Psoas muscle (tissue), 8 donors: ENCODE data around the gene CD247. TPM values are rescaled to one million over a fixed set of nuclear protein-coding genes. Genes with fewer than 3 reads are reported as not detected.

ENCODE experiments used
- ATAC-seq, 4 donors: fragments of 200-7000 bp; cut with Tn5 transposase; one replicate each; pipeline ENCODE4 v1.9.1; 2020; ENCODE audit warnings: moderate library complexity in 3 of 4, mild to moderate bottlenecking in 2 of 4
- DNase-seq, 2 donors: peaks; one replicate each; pipeline ENCODE4 v3.0.0-alpha.2; 2020
- H3K27ac ChIP-seq: fragments of 200-600 bp; one replicate; pipeline ENCODE4 v1.8.0; 2022
- H3K27me3 ChIP-seq, 3 donors: fragments of 200-600 bp in 1 of 3; one replicate each; pipeline versions ENCODE4 v1.6.1 to v1.8.0; 2013 to 2022; ENCODE audit warnings: low read length in 2 of 3, mild to moderate bottlenecking in 2 of 3, moderate library complexity in 1 of 3; ENCODE audit not compliant: insufficient read depth in 3 of 3
- H3K36me3 ChIP-seq, 2 donors: fragments of 200-600 bp in 1 of 2; one replicate each; pipeline versions ENCODE4 v1.6.1 to v1.8.0; 2013 to 2022; ENCODE audit warnings: low read depth in 1 of 2, mild to moderate bottlenecking in 1 of 2, moderate library complexity in 1 of 2; ENCODE audit not compliant: insufficient read depth in 1 of 2
- H3K4me1 ChIP-seq: fragments of 200-600 bp; one replicate; pipeline ENCODE4 v1.8.0; 2022
- H3K4me3 ChIP-seq: fragments of 200-600 bp; one replicate; pipeline ENCODE4 v1.8.0; 2022; ENCODE audit warnings: mild to moderate bottlenecking
- H3K9me3 ChIP-seq: fragments of 200-600 bp; one replicate; pipeline ENCODE4 v1.8.0; 2022
- WGBS, 3 donors: extraction: QIAGEN DNeasy Blood & Tissue Kit; methylation state at CpG; one replicate each; pipeline versions ENCODE4 v1.1.6 to v1.1.7; 2013; 5-methylcytosine and 5-hydroxymethylcytosine counted together
- intact Hi-C, 2 donors: fragments of 100-400 bp; cut with DNase I; formaldehyde crosslinking; loops; one replicate each; pipeline versions ENCODE4 v1.11.0 to v1.14.2; 2022
- polyA plus RNA-seq, 3 donors: library from polyadenylated mRNA; stranded (reverse); fragments of 200-250 nt; gene quantifications; one replicate each; pipeline ENCODE4 v1.2.3, GENCODE V29; 2013
- total RNA-seq, 4 donors: library from RNA; stranded (reverse); fragmentation: NEBNext Ultra II Directional in 2 of 4; extraction: Animal tissue kit (Norgen Biotek cat#: 25700) in 2 of 4; gene quantifications; one replicate each; pipeline versions ENCODE4 v1.2.1 to v1.2.4, GENCODE V29; 2021 to 2023
- TF ChIP-seq, protein P1 (sequence below): fragments of 200-600 bp; IDR thresholded peaks from one replicate; pipeline ENCODE4 v1.8.0; 2022; ENCODE audit warnings: antibody characterized with exemption
- donor health status: healthy with polysubstance abuse.
- donor health status: DM: no; HTN: no; CAD: no; lungs with moderate emphysema.
- donor health status: Bipolar disorder and iron deficiency.
- donor health status: healthy.
- donor health status: DM: yes; HTN: yes; CAD: no.
- donor health status: DM: no; HTN: no; CAD: no.
- donor health status: DM: no; HTN: no; CAD: no.
- donor health status: DM: yes; HTN: yes; CAD: no.

CD247 gene
- total and polyA plus RNA-seq, 7 donors = 0.18 to 1.9 (median 0.65) TPM

DNA sequence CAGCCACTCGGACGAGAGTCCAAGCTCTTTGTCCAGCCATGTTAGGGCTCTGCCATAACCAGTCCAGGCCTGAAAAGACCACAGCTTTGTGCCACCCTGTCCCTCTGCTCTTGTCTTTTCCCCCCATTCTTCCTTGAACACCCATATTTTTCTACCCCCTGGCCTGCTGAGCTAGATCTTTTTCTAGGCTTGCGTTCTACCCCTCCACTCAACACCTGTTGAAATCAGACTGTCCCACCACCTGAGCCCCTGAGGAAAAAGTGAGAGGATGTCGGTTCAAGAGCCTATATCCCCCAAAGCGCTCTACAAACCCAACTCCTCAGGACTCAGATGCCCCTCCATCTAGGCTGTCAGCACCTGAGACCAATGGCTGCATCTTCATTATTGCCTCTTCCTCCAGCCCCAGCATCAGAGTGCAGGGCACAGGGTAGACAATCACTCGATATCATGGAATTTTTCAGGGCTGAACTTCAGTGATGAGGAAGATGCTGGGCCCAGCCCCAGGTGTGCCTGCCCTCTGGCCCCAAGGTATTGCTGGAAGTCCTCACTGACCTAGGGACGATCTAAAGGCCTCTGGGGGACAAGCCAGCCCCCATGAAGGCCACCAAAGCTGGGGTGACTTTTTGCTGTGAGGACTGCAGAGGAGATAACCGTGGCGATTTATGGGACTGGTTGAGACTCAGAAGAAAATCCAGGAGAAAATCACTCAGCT is 75.3 kb downstream of the CD247 start:
- no peaks in the 10 kb centered on the region for H3K36me3 ChIP-seq
- TF ChIP-seq, protein P1, sequence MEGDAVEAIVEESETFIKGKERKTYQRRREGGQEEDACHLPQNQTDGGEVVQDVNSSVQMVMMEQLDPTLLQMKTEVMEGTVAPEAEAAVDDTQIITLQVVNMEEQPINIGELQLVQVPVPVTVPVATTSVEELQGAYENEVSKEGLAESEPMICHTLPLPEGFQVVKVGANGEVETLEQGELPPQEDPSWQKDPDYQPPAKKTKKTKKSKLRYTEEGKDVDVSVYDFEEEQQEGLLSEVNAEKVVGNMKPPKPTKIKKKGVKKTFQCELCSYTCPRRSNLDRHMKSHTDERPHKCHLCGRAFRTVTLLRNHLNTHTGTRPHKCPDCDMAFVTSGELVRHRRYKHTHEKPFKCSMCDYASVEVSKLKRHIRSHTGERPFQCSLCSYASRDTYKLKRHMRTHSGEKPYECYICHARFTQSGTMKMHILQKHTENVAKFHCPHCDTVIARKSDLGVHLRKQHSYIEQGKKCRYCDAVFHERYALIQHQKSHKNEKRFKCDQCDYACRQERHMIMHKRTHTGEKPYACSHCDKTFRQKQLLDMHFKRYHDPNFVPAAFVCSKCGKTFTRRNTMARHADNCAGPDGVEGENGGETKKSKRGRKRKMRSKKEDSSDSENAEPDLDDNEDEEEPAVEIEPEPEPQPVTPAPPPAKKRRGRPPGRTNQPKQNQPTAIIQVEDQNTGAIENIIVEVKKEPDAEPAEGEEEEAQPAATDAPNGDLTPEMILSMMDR = no peak
- DNase-seq (no peak), ATAC-seq (no peak)
- 86 to 88% (median 87%) methylated on average over 9 of the region's 9 CpGs for WGBS, 3 donors
- no peak overlapping the region for H3K4me3 ChIP-seq
- H3K4me1 ChIP-seq = peaks cover 6% of the 10 kb centered on the region
- H3K9me3 ChIP-seq = no peaks in the 10 kb centered on the region
- no peak overlapping the region for H3K27ac ChIP-seq
- H3K27me3 ChIP-seq = peaks cover 0 to 6% (median 3%) of the 10 kb centered on the region in 3 donors
- intact Hi-C loops = loop anchor here (1.0 to 5.0 kb wide), 4 partner anchors 41 to 376 kb away; no protein-coding TSS in a partner anchor

DNA sequence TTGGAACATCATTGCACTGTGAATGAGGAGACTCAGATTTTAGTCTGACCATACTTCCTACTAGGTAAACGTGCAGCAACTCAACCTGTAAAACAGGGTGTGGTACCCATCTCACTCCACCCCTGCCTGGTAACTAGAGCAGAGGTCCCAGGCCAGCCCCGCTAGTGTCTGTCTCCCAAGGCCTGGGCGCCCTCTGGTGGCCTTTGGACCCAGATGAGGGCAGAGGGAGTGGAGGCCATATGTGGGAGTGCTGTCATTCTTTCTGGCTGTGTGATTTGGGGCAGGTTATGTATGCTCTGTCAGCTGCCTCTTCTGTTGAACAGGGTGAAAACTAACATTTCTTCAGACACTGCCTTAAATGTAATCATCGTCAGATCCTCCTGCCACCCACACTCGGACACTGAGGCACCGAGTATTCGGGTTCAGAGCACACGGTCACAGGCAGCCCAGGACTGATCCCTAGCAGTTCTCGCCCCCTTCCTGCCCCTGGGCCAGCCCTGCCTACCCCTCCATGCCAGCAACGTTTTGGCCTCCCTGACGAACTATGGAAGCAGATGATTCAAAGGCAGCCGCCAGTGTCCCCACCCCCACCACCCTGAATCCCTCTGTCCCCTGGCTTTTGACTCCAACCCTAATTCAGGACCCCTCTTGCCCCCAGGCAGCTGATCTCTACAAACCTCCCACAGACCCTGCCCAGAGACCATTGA is 76.0 kb downstream of the CD247 start:
- DNase-seq (peak; percentile 85 to 91), ATAC-seq (peak; percentile 96 to 98 (median 97))
- H3K27me3 ChIP-seq = peaks cover 0 to 6% (median 3%) of the 10 kb centered on the region in 3 donors
- peaks cover 6% of the 10 kb centered on the region for H3K4me1 ChIP-seq
- no peak overlapping the region for H3K27ac ChIP-seq
- no peaks in the 10 kb centered on the region for H3K9me3 ChIP-seq
- H3K4me3 ChIP-seq = no peak overlapping the region
- intact Hi-C loops = loop anchor here (1.0 to 5.0 kb wide), 4 partner anchors 40 to 375 kb away; no protein-coding TSS in a partner anchor
- TF ChIP-seq, protein P1 = peak; percentile 88
- no peaks in the 10 kb centered on the region for H3K36me3 ChIP-seq
- 48 to 53% (median 51%) methylated on average over 12 of the region's 12 CpGs for WGBS, 3 donors

DNA sequence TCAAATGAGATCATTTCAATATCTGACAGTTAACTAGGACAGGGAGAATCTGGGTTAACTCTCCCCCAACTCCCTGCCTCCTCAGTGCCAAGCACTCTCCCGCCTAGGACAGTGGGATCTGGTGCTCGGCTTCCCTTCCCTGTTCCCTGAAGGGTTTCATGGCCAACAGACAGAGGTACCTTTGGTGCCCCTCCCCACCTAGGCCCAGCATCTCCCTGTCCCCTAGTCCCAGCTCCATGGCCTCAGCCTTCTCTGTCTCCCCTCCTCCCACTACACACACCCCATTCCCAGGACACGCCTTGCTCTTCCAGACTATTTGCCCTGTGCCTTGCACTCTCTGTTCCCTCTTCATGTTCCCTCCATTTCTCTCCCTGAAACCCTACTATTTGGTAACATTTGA is 77.1 kb downstream of the CD247 start:
- no peak overlapping the region for H3K4me3 ChIP-seq
- DNase-seq (no peak), ATAC-seq (no peak)
- peaks cover 6% of the 10 kb centered on the region for H3K4me1 ChIP-seq
- TF ChIP-seq, protein P1 = no peak
- intact Hi-C loops = loop anchor here (1.0 to 5.0 kb wide), 3 partner anchors 39 to 375 kb away; no protein-coding TSS in a partner anchor
- H3K9me3 ChIP-seq = no peaks in the 10 kb centered on the region
- no peak overlapping the region for H3K27ac ChIP-seq
- peaks cover 0 to 6% (median 3%) of the 10 kb centered on the region in 3 donors for H3K27me3 ChIP-seq
- WGBS, 3 donors = 93 to 98% (median 95%) methylated on average over 3 of the region's 3 CpGs
- H3K36me3 ChIP-seq = no peaks in the 10 kb centered on the region

DNA sequence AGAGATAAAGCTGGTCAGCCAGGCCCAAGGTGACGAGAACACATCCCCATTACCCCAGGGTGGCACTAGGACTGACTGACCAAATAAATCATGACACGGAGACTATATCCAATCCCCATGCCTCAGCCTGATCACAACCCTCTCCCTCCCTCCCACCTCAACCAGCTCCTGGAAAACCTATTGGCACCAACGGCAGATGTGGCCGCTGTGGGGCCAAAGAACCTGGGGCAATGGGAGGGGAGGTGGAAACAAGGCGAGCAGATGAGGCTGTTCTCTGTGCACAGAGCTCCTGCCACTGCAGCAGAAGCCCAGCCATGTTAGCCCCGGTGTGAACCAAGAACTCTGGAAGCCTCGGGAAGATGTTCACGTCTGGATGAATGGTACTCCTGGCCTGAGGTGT is 77.6 kb downstream of the CD247 start:
- H3K27me3 ChIP-seq = peaks cover 0 to 6% (median 3%) of the 10 kb centered on the region in 3 donors
- peaks cover 6% of the 10 kb centered on the region for H3K4me1 ChIP-seq
- H3K36me3 ChIP-seq = no peaks in the 10 kb centered on the region
- TF ChIP-seq, protein P1 = no peak
- DNase-seq (no peak), ATAC-seq (no peak)
- intact Hi-C loops = loop anchor here (1.0 to 5.0 kb wide), 3 partner anchors 38 to 374 kb away; no protein-coding TSS in a partner anchor
- no peak overlapping the region for H3K27ac ChIP-seq
- 97 to 98% (median 97%) methylated on average over 8 of the region's 8 CpGs for WGBS, 3 donors
- no peaks in the 10 kb centered on the region for H3K9me3 ChIP-seq
- no peak overlapping the region for H3K4me3 ChIP-seq
